Measurements from ENCODE around the gene MRPL58.

GRCh38 chr17:74995847-74996246 lies 16.6 kb upstream of the MRPL58 start:
- no peak for TF ChIP-seq CTCF (IDR thresholded peaks at IDR 0.05 in 4 of 5, conservative IDR thresholded peaks at IDR 0.05 in 1 of 5)
- no peak for TF ChIP-seq POLR2A (IDR thresholded peaks at IDR 0.05)

Data from gastrocnemius medialis (tissue), 4 donors.